Renal cortex interstitium (tissue), 11 donors: ENCODE data around the gene RBP2. TPM values are rescaled to one million over a fixed set of nuclear protein-coding genes. Genes with fewer than 3 reads are reported as not detected.

Source experiments
- DNase-seq, 11 donors: peaks; one replicate each; pipeline ENCODE4 v3.0.0-alpha.2; 2013; ENCODE audit warnings: low read depth in 9 of 11, low spot score in 4 of 11; ENCODE audit errors: extremely low read depth in 1 of 11
- polyA plus RNA-seq, 3 donors: library from polyadenylated mRNA; unstranded; fragments of 120-200 nt; gene quantifications; one replicate each; pipeline ENCODE4 v1.2.1, GENCODE V29; 2013; ENCODE audit not compliant: insufficient read length in 3 of 3

The RBP2 gene
- polyA plus RNA-seq, 3 donors: 0.30 to 1.8 (median 0.47) TPM

DNA sequence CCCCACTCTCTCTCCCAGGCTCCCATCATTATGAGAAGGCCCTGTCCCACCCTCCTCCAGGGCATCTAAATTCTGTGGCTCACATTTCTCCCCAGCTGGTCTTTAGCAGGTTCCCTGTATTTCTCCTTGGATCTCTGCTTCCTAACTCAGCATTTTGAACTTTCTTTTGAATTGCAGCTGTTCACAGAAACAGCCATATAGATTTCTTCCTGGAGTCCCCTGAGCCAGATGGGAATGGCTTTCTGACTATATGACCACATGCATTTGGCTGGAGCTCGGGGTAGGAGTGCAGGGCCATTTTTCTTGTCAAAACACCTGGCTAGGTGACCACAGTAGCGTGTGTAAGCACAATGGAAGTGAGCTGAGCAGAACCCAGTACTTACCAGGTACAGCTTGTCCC lies 22.0 kb downstream of the RBP2 start:
- no peak for DNase-seq

GRCh38 chr3:139450159-139450558 lies 26.2 kb downstream of the RBP2 start:
- DNase-seq: no peak

- DNase-seq: no peak
Observed at GRCh38 chr3:139449566-139449965, 26.8 kb downstream of the RBP2 start.

GRCh38 chr3:139448104-139448503 lies 28.2 kb downstream of the RBP2 start:
- DNase-seq: no peak

DNA sequence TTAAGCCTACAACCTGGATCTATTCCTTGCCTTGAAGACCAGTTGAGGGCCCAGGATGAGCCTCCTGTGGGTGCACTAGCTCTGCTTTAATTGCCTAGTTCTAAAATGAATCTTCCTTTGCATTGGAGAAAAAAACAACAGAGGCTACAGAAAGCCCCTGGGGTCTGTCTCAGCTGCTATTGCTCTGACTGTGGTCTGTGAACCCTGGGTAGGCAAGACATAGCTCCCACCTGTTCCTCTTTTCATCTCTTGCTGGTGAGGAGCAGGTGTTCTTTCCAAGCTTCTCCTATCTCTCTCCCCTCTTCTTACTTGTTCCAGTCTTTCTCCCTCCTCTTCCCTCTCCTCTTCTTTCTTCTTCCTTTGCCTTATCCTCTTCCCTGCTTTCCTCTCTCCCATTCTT lies 28.8 kb downstream of the RBP2 start:
- DNase-seq: no peak

DNA sequence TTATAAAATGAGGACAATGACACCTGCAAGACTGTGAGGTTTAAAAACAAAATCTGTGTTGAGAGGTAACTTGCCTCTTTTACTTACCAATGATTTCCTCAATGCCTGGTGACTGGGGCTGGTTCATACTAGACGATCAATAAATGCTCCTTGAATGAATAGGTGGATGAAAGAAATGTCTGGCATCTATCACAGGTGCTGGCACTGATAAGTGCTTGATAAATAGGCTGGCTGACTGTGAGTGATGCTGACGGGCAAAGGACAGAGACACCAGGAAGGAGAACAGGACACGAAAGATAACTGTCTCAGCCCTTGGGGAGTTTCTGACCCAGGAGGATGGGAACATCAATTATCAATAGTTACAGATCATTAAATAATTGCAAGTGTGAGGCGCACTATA lies 31.9 kb downstream of the RBP2 start:
- no peak for DNase-seq

GRCh38 chr3:139443186-139443585 lies 33.1 kb downstream of the RBP2 start:
- DNase-seq: no peak

DNA sequence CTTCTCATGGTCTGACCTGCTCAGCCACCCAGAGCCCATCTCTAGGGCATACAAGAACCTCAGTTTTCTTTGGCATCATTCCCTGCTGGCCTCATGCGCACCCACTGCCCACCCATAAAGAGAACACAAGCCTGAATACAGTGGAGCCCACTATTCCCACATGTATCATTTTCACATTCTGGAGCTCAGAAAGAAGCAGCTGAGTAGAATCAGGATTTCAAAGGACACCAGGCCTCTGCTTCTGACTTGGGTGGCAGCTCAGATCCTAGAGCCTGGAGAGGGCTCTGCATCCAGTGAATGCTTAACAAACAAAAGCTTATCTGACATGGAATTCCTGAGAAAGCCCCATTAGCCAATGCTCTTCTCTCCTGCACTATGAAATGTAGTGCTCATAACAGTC lies 34.7 kb downstream of the RBP2 start:
- DNase-seq: no peak

GRCh38 chr3:139440639-139441556 lies 35.4 kb downstream of the RBP2 start:
- DNase-seq: no peak

DNA sequence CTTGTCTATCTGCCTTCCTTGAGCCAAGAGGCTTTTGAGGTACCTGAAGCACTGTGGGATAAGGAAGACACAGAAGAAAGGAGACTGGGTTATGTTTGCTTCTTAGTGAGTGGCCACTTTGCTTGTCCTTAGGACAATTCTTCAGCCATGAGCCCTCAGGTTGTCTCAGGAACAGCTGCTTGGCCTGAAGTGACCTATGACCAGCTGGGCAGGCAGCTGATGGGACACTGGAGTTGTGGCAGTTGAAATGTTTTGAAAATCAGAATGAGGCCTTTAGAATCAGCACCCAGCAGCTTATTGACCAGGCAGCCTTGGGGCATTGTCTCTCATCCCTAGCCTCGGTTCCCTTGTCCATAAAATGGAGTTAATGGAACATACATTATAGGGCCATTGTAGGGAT lies 37.0 kb downstream of the RBP2 start:
- DNase-seq: no peak

DNA sequence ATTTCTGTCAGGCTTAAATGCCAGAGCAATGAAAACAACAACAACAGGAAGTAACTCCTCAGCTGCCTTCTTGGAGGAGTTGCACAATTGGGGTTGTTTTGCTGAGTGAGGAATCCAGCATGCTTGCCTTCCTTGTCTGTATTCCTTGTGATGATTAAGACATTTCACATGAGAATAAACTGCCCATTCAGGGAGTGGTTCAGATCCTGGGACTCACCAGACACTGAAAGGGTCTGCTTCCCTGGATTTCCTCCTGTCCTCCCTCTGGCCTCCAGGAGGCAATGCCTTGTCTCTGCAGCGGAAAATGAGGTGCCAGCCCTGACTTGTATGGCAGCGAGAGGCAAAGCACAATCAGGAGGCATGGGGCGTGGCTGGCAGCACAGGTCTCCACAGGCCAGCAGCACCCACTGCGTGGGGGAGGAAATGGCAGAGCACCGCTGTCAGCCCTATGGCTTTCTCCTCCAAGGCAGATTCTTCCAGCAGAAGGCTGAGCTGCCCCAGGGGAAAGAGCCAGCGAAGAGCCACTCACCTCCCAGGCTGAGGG lies 41.5 kb downstream of the RBP2 start:
- DNase-seq: no peak

GRCh38 chr3:139434228-139434627 lies 42.1 kb downstream of the RBP2 start:
- DNase-seq: no peak

- no peak for DNase-seq
Observed at GRCh38 chr3:139433089-139433488, 43.2 kb downstream of the RBP2 start.

DNA sequence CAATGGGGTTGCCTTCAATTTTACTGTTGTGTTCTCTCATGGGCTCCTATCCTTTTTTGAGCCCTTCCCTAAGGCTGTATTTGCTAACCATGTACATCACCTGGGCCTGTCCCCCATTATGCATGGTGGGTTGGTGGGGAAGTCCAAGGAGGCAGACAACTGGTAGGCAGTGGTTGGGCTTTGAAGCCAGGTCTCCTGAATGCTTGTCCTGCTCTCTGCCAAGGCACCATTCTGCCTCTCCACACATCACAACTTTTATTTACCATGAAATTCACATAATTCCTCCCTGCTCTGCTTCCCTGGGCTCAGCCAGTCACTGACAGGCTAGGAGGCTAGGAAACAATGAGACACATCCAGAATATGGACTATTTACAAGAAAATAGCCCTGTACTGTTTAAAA lies 45.8 kb downstream of the RBP2 start:
- no peak for DNase-seq

GRCh38 chr3:139427283-139428060 lies 48.8 kb downstream of the RBP2 start:
- DNase-seq: peak; percentile 49 to 79 (median 62)

GRCh38 chr3:139425745-139426400 lies 50.4 kb downstream of the RBP2 start:
- no peak for DNase-seq

DNA sequence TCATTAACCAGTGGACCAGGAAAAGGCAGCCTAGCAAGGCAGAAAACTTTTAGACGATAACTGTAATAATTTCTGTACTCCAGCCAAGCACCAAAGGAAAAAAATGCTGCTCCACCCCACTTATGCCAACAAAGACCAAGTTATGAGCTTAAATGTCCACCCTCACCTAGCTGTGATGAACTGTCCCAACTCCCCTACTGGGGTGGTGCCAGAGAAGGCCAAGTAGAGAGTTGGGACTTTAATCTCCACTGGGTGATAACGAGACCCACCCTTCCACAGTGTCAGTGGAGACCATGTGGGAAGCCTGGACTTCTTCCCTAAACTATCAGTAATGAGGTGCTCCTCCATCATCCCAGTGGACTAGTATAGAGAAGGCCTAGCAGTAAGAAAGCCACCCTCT lies 53.1 kb downstream of the RBP2 start:
- DNase-seq: no peak

GRCh38 chr3:139421460-139421859 lies 54.9 kb downstream of the RBP2 start:
- no peak for DNase-seq

GRCh38 chr3:139421040-139421439 lies 55.3 kb downstream of the RBP2 start:
- no peak for DNase-seq

GRCh38 chr3:139418144-139418543 lies 58.2 kb downstream of the RBP2 start:
- DNase-seq: no peak
